ENCODE measurements around the gene PFN1. TPM values are rescaled to one million over a fixed set of nuclear protein-coding genes. Genes with fewer than 3 reads are reported as not detected.

PFN1 gene
- total and polyA plus RNA-seq, 9 of the 15 experiments (the other 6 are each of a cell fraction or from before 2014, with no cell fraction given): 60.5 to 1,479 (median 456) TPM

DNA sequence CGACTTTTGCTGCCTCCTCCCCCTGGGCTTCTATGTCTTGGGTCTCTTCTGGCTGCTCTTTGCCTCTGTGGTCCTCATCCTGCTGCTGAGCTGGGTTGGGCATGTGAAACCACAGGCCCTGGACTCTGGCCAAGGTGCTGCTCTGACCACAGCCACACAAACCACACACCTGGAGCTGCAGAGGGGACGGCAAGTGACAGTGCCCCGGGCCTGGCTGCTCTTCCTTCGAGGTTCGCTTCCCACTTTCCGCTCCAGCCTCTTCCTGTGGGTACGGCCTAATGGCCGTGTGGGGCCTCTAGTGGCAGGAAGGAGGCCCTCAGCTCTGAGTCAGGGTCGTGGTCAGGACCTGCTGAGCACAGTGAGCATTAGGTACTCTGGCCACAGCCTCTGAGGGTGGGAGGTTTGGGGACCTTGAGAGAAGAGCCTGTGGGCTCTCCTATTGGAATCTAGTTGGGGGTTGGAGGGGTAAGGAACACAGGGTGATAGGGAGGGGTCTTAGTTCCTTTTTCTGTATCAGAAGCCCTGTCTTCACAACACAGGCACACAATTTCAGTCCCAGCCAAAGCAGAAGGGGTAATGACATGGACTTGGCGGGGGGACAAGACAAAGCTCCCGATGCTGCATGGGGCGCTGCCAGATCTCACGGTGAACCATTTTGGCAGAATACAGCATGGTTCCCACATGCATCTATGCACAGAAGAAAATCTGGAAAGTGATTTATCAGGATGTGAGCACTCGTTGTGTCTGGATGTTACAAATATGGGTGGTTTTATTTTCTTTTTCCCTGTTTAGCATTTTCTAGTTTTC is 14.0 kb downstream of the PFN1 start (continued):
- TF ChIP-seq, protein P1, sequence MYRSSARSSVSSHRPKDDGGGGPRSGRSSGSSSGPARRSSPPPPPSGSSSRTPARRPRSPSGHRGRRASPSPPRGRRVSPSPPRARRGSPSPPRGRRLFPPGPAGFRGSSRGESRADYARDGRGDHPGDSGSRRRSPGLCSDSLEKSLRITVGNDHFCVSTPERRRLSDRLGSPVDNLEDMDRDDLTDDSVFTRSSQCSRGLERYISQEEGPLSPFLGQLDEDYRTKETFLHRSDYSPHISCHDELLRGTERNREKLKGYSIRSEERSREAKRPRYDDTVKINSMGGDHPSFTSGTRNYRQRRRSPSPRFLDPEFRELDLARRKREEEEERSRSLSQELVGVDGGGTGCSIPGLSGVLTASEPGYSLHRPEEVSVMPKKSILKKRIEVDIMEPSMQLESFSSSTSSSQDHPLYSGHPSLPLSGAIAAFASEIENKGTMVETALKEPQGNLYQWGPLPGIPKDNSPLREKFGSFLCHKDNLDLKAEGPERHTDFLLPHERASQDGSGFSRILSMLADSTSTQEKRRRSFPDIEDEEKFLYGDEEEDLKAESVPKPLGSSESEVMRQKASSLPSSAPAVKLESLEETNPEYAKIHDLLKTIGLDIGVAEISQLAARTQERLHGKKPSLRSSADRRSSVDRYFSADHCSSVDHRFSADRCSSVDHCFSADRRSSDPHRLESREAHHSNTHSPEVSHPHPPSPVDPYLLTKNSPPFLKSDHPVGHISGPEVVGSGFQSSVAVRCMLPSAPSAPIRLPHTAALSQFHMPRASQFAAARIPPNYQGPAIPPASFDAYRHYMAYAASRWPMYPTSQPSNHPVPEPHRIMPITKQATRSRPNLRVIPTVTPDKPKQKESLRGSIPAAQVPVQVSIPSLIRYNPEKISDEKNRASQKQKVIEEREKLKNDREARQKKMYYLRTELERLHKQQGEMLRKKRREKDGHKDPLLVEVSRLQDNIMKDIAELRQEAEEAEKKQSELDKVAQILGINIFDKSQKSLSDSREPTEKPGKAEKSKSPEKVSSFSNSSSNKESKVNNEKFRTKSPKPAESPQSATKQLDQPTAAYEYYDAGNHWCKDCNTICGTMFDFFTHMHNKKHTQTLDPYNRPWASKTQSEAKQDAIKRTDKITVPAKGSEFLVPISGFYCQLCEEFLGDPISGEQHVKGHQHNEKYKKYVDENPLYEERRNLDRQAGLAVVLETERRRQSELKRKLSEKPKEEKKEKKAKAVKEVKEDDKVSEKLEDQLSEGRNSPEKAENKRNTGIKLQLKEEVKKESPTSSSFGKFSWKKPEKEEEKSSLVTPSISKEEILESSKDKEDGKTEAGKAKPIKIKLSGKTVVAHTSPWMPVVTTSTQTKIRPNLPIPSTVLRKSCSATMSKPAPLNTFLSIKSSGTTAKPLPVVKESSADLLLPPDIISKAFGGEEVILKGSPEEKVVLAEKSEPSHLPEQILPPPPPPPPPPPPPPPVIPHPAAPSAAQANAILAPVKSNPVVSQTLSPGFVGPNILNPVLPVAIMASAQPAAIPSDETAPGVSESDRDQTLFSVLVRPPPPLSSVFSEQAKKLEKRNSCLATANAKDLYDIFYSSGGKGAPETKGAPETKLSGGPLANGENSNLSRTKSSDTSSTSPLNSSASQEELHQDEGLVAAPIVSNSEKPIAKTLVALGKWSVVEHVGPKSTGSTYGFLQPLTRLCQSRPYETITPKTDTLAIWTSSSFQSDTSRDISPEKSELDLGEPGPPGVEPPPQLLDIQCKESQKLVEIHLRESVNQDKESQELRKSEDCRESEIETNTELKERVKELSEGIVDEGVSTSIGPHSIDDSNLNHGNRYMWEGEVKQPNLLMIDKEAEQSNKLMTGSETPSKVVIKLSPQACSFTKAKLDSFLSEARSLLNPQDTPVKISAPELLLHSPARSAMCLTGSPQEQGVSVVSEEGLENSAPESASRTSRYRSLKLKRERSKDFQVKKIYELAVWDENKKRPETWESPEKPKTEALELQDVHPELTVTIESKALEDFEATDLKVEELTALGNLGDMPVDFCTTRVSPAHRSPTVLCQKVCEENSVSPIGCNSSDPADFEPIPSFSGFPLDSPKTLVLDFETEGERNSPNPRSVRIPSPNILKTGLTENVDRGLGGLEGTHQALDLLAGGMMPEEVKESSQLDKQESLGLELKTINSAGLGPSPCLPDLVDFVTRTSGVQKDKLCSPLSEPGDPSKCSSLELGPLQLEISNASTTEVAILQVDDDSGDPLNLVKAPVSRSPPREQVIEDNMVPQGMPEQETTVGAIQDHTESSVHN (IDR thresholded peaks at IDR 0.05; ENCODE audit: borderline replicate concordance in 1 of 2, low read depth in 1 of 2): no peak
- TF ChIP-seq SAFB2 (IDR thresholded peaks at IDR 0.05; ENCODE audit: borderline replicate concordance, low read depth, low read length, severe bottlenecking) (no peak), NR2C2 (CRISPR knock-in tag; IDR thresholded peaks at IDR 0.05) (no peak), NR2C2 (tag; IDR thresholded peaks at IDR 0.05) (no peak), TAF9B (IDR thresholded peaks at IDR 0.05; ENCODE audit: partially characterized antibody) (no peak), RAD21 (CRISPR knock-in tag; conservative IDR thresholded peaks at IDR 0.05 in 1 of 2, IDR thresholded peaks at IDR 0.05 in 1 of 2) (peak in 1 of 2 experiments; percentile 37; a peak in 2 of 4 replicates), SMAD1 (IDR thresholded peaks at IDR 0.05; ENCODE audit: low read depth, low read length, partially characterized antibody) (no peak), GABPA (tag; conservative IDR thresholded peaks at IDR 0.05; ENCODE audit: low read depth) (peak; percentile 47; the same call in 1 of the 2 replicates), MEF2A (IDR thresholded peaks at IDR 0.05; ENCODE audit: control insufficient read depth, low read depth, low read length) (no peak), SAP30 (IDR thresholded peaks at IDR 0.05; ENCODE audit: borderline replicate concordance, insufficient read depth, low read depth, low read length, poor library complexity, severe bottlenecking) (no peak), SUPT5H (IDR thresholded peaks at IDR 0.05) (peak; percentile 45; the same call in 1 of the 2 replicates), HIVEP1 (CRISPR knock-in tag; IDR thresholded peaks at IDR 0.05) (no peak), RBFOX2 (IDR thresholded peaks at IDR 0.05; ENCODE audit: low read depth, low read length) (peak; percentile 54), CBFB (CRISPR knock-in tag; IDR thresholded peaks at IDR 0.05) (peak; percentile 65; the same call in 1 of the 2 replicates)
- TF ChIP-seq, protein P2, sequence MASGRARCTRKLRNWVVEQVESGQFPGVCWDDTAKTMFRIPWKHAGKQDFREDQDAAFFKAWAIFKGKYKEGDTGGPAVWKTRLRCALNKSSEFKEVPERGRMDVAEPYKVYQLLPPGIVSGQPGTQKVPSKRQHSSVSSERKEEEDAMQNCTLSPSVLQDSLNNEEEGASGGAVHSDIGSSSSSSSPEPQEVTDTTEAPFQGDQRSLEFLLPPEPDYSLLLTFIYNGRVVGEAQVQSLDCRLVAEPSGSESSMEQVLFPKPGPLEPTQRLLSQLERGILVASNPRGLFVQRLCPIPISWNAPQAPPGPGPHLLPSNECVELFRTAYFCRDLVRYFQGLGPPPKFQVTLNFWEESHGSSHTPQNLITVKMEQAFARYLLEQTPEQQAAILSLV (tag; IDR thresholded peaks at IDR 0.05): no peak
- TF ChIP-seq, protein P3, sequence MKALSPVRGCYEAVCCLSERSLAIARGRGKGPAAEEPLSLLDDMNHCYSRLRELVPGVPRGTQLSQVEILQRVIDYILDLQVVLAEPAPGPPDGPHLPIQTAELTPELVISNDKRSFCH (CRISPR knock-in tag; IDR thresholded peaks at IDR 0.05): no peak
- TF ChIP-seq, protein P3 (tag; IDR thresholded peaks at IDR 0.05): no peak
